H9 (cell line): ENCODE results near the gene PLEKHO2. TPM values are rescaled to one million over a fixed set of nuclear protein-coding genes. Genes with fewer than 3 reads are reported as not detected.

ENCODE experiments used
- DNase-seq: peaks from one replicate; pipeline ENCODE4 v3.0.0-alpha.2; 2017
- H2AFZ ChIP-seq: one replicate; pipeline ENCODE4 v1.6.1; 2013; ENCODE audit warnings: mild to moderate bottlenecking, low read length, control low read depth, moderate library complexity
- H2AK5ac ChIP-seq: 2 replicates; pipeline ENCODE4 v1.6.1; 2013; ENCODE audit warnings: low read length, control low read depth, mixed read lengths; ENCODE audit not compliant: insufficient read length
- H2BK120ac ChIP-seq: one replicate; pipeline ENCODE4 v1.6.1; 2013; ENCODE audit warnings: low read depth, mild to moderate bottlenecking, low read length, control low read depth, inconsistent platforms; ENCODE audit not compliant: poor library complexity, severe bottlenecking
- H2BK12ac ChIP-seq: 2 replicates; pipeline ENCODE4 v1.6.1; 2013; ENCODE audit warnings: low read length, control low read depth, mixed read lengths, low read depth; ENCODE audit not compliant: insufficient read length
- H2BK15ac ChIP-seq: 2 replicates; pipeline ENCODE4 v1.6.1; 2013; ENCODE audit warnings: low read depth, low read length, control low read depth
- H2BK20ac ChIP-seq: one replicate; pipeline ENCODE4 v1.6.1; 2013; ENCODE audit warnings: low read depth, mild to moderate bottlenecking, low read length, control low read depth, inconsistent platforms; ENCODE audit not compliant: poor library complexity, severe bottlenecking
- H2BK5ac ChIP-seq: 2 replicates; pipeline ENCODE4 v1.6.1; 2013; ENCODE audit warnings: low read length, control low read depth, mixed read lengths; ENCODE audit not compliant: insufficient read length
- H3K14ac ChIP-seq: 2 replicates; pipeline ENCODE4 v1.6.1; 2013; ENCODE audit warnings: low read length, control low read depth; ENCODE audit not compliant: insufficient read depth
- H3K18ac ChIP-seq: 2 replicates; pipeline ENCODE4 v1.6.1; 2013; ENCODE audit warnings: low read depth, mild to moderate bottlenecking, mixed read lengths, low read length, control low read depth; ENCODE audit not compliant: insufficient read length
- H3K23ac ChIP-seq: 2 replicates; pipeline ENCODE4 v1.6.1; 2013; ENCODE audit warnings: low read length, control low read depth, mixed read lengths, low read depth; ENCODE audit not compliant: insufficient read length
- H3K23me2 ChIP-seq: 2 replicates; pipeline ENCODE4 v1.6.1; 2013; ENCODE audit warnings: low read depth, mild to moderate bottlenecking, mixed read lengths, low read length, control low read depth; ENCODE audit not compliant: insufficient read length, poor library complexity, severe bottlenecking
- H3K27ac ChIP-seq: 2 replicates; pipeline ENCODE4 v1.5.1; 2013; ENCODE audit warnings: low read length, control low read depth, mixed read lengths, low read depth; ENCODE audit not compliant: insufficient read length
- H3K27me3 ChIP-seq: 2 replicates; pipeline ENCODE4 v1.6.1; 2013; ENCODE audit warnings: low read length, control low read depth, inconsistent platforms; ENCODE audit not compliant: insufficient read depth
- H3K4ac ChIP-seq: 2 replicates; pipeline ENCODE4 v1.6.1; 2013; ENCODE audit warnings: low read depth, mild to moderate bottlenecking, control low read depth, inconsistent platforms, low read length, moderate library complexity
- H3K4me1 ChIP-seq: 2 replicates; pipeline ENCODE4 v1.6.1; 2013; ENCODE audit warnings: low read length, control low read depth, inconsistent platforms; ENCODE audit not compliant: insufficient read depth
- H3K4me2 ChIP-seq: 2 replicates; pipeline ENCODE4 v1.6.1; 2013; ENCODE audit warnings: low read length, control low read depth, mixed read lengths; ENCODE audit not compliant: insufficient read length, insufficient read depth
- H3K56ac ChIP-seq: 2 replicates; pipeline ENCODE4 v1.6.1; 2013; ENCODE audit warnings: low read depth, mild to moderate bottlenecking, mixed read lengths, low read length, control low read depth; ENCODE audit not compliant: insufficient read length
- H3K79me1 ChIP-seq: 2 replicates; pipeline ENCODE4 v1.6.1; 2013; ENCODE audit warnings: low read depth, mild to moderate bottlenecking, moderate library complexity, low read length, control low read depth, inconsistent platforms; ENCODE audit not compliant: insufficient read depth, poor library complexity, severe bottlenecking
- H3K79me2 ChIP-seq: 2 replicates; pipeline ENCODE4 v1.6.1; 2013; ENCODE audit warnings: low read length, control low read depth, inconsistent platforms; ENCODE audit not compliant: insufficient read depth
- H3K9ac ChIP-seq: 2 replicates; pipeline ENCODE4 v1.6.1; 2013; ENCODE audit warnings: low read length, control low read depth, mixed read lengths; ENCODE audit not compliant: insufficient read length; ENCODE audit errors: extremely low read depth
- H3K9me3 ChIP-seq: one replicate; pipeline ENCODE4 v1.6.1; 2013; ENCODE audit warnings: low read depth, low read length, inconsistent platforms; ENCODE audit not compliant: control insufficient read depth
- H3T11ph ChIP-seq: one replicate; pipeline ENCODE4 v1.6.1; 2013; ENCODE audit warnings: mild to moderate bottlenecking, low read length, control low read depth, inconsistent platforms
- H4K20me1 ChIP-seq: one replicate; pipeline ENCODE4 v1.6.1; 2013; ENCODE audit not compliant: control insufficient read depth, insufficient read length, insufficient read depth
- H4K5ac ChIP-seq: 2 replicates; pipeline ENCODE4 v1.6.1; 2013; ENCODE audit warnings: low read depth, mild to moderate bottlenecking, mixed read lengths, low read length, control low read depth; ENCODE audit not compliant: insufficient read length
- H4K8ac ChIP-seq: replicated peaks from 2 replicates; pipeline ENCODE4 v1.6.1; 2013; ENCODE audit warnings: low read length, control low read depth, mixed read lengths, low read depth; ENCODE audit not compliant: insufficient read length
- H4K91ac ChIP-seq: 2 replicates; pipeline ENCODE4 v1.6.1; 2013; ENCODE audit warnings: low read depth, mild to moderate bottlenecking, moderate library complexity, mixed read lengths, low read length, control low read depth; ENCODE audit not compliant: insufficient read length
- H3K27ac Mint-ChIP-seq, 3 experiments: 2 replicates in 2 of 3; 3 replicates in 1 of 3; pipeline ENCODE4 v1.8.0; 2020 to 2021; ENCODE audit warnings: mixed read lengths in 3 of 3, mild to moderate bottlenecking in 1 of 3, moderate library complexity in 1 of 3
- H3K27me3 Mint-ChIP-seq: 2 replicates; pipeline ENCODE4 v1.8.0; 2021; ENCODE audit warnings: low read depth, mild to moderate bottlenecking, moderate library complexity, mixed read lengths
- H3K36me3 Mint-ChIP-seq, 3 experiments: 2 replicates in 2 of 3; 3 replicates in 1 of 3; pipeline ENCODE4 v1.8.0; 2020 to 2021; ENCODE audit warnings: low read depth in 3 of 3, mixed read lengths in 3 of 3; ENCODE audit not compliant: insufficient read depth in 1 of 3
- H3K4me1 Mint-ChIP-seq, 2 experiments: 2 replicates each; pipeline ENCODE4 v1.8.0; 2020; ENCODE audit warnings: mixed read lengths in 2 of 2
- H3K4me3 Mint-ChIP-seq, 2 experiments: 2 replicates in 1 of 2; 3 replicates in 1 of 2; pipeline ENCODE4 v1.8.0; 2020 to 2021; ENCODE audit warnings: mild to moderate bottlenecking in 2 of 2, mixed read lengths in 2 of 2, moderate library complexity in 1 of 2
- H3K9me3 Mint-ChIP-seq, 2 experiments: 2 replicates in 1 of 2; 3 replicates in 1 of 2; pipeline ENCODE4 v1.8.0; 2020; ENCODE audit warnings: mild to moderate bottlenecking in 2 of 2, mixed read lengths in 2 of 2, moderate library complexity in 1 of 2
- WGBS: extraction: QIAGEN DNeasy Blood & Tissue Kit; methylation state at CpG from one replicate; pipeline ENCODE4 v1.1.7; 2013; ENCODE audit warnings: missing lambda C conversion rate, low lambda C conversion rate, mixed read lengths; ENCODE audit not compliant: insufficient read length; ENCODE audit errors: extremely low coverage; 5-methylcytosine and 5-hydroxymethylcytosine counted together
- total RNA-seq: library from RNA; stranded (reverse); gene quantifications from 2 replicates; pipeline ENCODE4 v1.2.1, GENCODE V29; 2021
- TF ChIP-seq, protein P1 (sequence below): fragments of 200-600 bp; sonication (generic); conservative IDR thresholded peaks from 3 replicates; pipeline ENCODE4 v1.8.0; 2021; ENCODE audit warnings: antibody characterized with exemption, mild to moderate bottlenecking

PLEKHO2 gene
- total RNA-seq, 1 experiment from 2014 or later = 18.1 TPM

DNA sequence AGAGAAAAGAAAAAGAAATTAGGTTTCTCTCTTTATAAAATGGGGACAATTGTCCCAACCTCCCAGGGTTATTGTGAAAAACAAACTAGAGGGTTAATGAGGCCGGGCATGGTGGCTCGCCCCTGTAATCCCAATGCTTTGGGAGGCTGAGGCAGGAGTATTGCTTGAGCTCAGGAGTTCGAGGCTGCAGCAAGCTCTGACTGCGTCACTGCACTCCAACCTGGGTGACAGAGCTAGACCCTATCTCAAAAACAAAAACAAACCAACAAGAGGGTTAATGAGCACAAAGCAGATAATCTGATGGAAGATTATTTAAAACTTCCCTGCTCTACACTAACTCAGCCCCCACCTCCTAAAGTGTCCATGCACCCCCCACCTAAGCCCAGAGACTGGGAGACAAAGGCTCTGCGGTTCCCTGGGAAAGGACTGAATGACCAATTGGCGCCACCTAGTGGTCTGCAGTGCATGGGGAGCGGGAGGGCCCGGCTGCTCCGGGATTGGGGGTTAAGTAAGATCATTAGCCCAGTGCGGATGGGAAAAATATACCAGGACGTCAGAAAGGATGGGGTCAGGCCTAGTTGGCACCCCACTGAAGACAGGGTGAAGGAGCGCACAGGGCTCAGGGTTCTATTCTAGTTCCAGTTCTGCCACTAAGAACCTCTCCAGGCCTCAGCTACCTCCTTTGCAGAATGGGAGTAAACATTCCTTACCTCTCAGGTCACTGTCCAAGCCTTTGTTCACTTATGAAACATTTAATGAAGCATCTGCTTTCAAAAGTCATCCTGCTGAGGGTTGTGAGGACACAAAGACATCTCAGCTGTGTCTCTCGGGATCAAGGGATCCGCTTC, 31.8 kb upstream of the PLEKHO2 start:
- H2BK15ac ChIP-seq = no peak overlapping the region
- Mint-ChIP-seq H3K9me3 (no peaks in the 10 kb centered on the region), H3K4me1 (peaks cover 73 to 80% of the 10 kb centered on the region in 2 experiments), H3K4me3 (peak overlapping the region; percentile 60 to 75), H3K27ac (peak overlapping the region; percentile 95 to 100 (median 98)), H3K36me3 (no peaks in the 10 kb centered on the region), H3K27me3 (no peaks in the 10 kb centered on the region)
- no peak overlapping the region for H3K23ac ChIP-seq
- H3K27me3 ChIP-seq = no peaks in the 10 kb centered on the region
- H4K8ac ChIP-seq = no peak overlapping the region
- H2BK20ac ChIP-seq = no peak overlapping the region
- H3K18ac ChIP-seq = peak overlapping the region; percentile 49
- no peaks in the 10 kb centered on the region for H3K79me1 ChIP-seq
- peaks cover 14% of the 10 kb centered on the region for H3K4me1 ChIP-seq
- no peak overlapping the region for H2AK5ac ChIP-seq
- H3K56ac ChIP-seq = no peak overlapping the region
- H3K4me2 ChIP-seq = peak overlapping the region; percentile 56
- H3K23me2 ChIP-seq = peaks cover 13% of the 10 kb centered on the region
- H2BK12ac ChIP-seq = peak overlapping the region; percentile 19
- no CpG with 5 or more reads among the region's 14 CpGs for WGBS
- peak overlapping the region; percentile 56 for H2BK120ac ChIP-seq
- H3K14ac ChIP-seq = peak overlapping the region; percentile 43; the same call in 1 of the 2 replicates
- H2AFZ ChIP-seq = no peak overlapping the region
- no peaks in the 10 kb centered on the region for H3K79me2 ChIP-seq
- TF ChIP-seq, protein P1, sequence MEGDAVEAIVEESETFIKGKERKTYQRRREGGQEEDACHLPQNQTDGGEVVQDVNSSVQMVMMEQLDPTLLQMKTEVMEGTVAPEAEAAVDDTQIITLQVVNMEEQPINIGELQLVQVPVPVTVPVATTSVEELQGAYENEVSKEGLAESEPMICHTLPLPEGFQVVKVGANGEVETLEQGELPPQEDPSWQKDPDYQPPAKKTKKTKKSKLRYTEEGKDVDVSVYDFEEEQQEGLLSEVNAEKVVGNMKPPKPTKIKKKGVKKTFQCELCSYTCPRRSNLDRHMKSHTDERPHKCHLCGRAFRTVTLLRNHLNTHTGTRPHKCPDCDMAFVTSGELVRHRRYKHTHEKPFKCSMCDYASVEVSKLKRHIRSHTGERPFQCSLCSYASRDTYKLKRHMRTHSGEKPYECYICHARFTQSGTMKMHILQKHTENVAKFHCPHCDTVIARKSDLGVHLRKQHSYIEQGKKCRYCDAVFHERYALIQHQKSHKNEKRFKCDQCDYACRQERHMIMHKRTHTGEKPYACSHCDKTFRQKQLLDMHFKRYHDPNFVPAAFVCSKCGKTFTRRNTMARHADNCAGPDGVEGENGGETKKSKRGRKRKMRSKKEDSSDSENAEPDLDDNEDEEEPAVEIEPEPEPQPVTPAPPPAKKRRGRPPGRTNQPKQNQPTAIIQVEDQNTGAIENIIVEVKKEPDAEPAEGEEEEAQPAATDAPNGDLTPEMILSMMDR = peak; percentile 96
- H4K91ac ChIP-seq = peak overlapping the region; percentile 33
- no peaks in the 10 kb centered on the region for H4K20me1 ChIP-seq
- no peak overlapping the region for H3T11ph ChIP-seq
- H3K9ac ChIP-seq = peak overlapping the region; percentile 44
- no peaks in the 10 kb centered on the region for H3K9me3 ChIP-seq
- no peak overlapping the region for H3K4ac ChIP-seq
- peak; percentile 91 for DNase-seq
- peak overlapping the region; percentile 85 for H2BK5ac ChIP-seq
- H3K27ac ChIP-seq = peak overlapping the region; percentile 90
- H4K5ac ChIP-seq = peak overlapping the region; percentile 59
